Measurements from ENCODE around the gene TK1. TPM values are rescaled to one million over a fixed set of nuclear protein-coding genes. Genes with fewer than 3 reads are reported as not detected.

TK1 gene
- total RNA-seq, 2 experiments from 2014 or later: 144 to 150 TPM

Other genes starting within 250 kb of the TK1 start
- gene TNRC6C, start 228.3 kb downstream of the TK1 start, total RNA-seq: 10 to 100 TPM; 16.2 to 19.2 TPM
- 100 to 1,000 TPM; 119 to 125 TPM for gene TMC6, start 58.3 kb downstream of the TK1 start, total RNA-seq
- gene TMC8, start 56.3 kb downstream of the TK1 start, total RNA-seq: 100 to 1,000 TPM; 133 to 136 TPM
- gene C17orf99, start 40.7 kb downstream of the TK1 start, total RNA-seq: not detected
- gene SYNGR2, start 18.5 kb downstream of the TK1 start, total RNA-seq: 100 to 1,000 TPM; 126 to 127 TPM
- gene AFMID, start 310 bp upstream of the TK1 start, total RNA-seq: 10 to 100 TPM; 32.7 to 36.2 TPM
- 100 to 1,000 TPM in 1 of 2 experiments, 10 to 100 TPM in 1; 92.4 to 102 TPM for gene BIRC5, start 27.2 kb upstream of the TK1 start, total RNA-seq
- not detected for gene TMEM235, start 44.6 kb upstream of the TK1 start, total RNA-seq
- 10 to 100 TPM; 16.6 to 17.9 TPM for gene SOCS3, start 173.0 kb upstream of the TK1 start, total RNA-seq
- 10 to 100 TPM; 39.1 to 43.7 TPM for gene PGS1, start 191.6 kb upstream of the TK1 start, total RNA-seq